Left kidney (tissue), 2 donors: ENCODE measurements around the gene METTL25. TPM values are rescaled to one million over a fixed set of nuclear protein-coding genes. Genes with fewer than 3 reads are reported as not detected.

Experiments used
- DNase-seq: peaks from one replicate; pipeline ENCODE4 v3.0.0-alpha.2; 2013
- polyA plus RNA-seq: library from polyadenylated mRNA; unstranded; fragments of 120-200 nt; gene quantifications from one replicate; pipeline ENCODE4 v1.2.1, GENCODE V29; 2013; ENCODE audit not compliant: insufficient read length

Gene METTL25
- polyA plus RNA-seq, 1 donor: 20.3 TPM

DNA sequence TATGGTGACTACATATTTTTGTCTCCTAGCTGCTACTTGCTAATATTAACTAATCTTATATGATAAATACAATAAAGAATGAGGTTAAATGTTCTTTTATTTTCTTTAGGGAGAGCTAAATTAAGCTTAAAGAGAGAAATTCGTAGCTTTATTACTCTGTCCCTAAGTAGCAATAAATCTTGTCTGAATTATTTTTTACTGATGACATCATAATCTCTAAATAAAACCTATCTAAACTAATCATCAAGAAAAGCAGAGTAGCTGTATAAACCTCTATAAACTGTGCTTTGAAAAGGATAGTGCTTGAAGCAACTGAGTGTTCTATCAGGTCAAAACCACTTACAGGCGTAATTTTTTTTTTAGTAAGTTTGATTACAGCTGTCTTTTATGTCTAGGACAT lies 42.5 kb downstream of the METTL25 start:
- DNase-seq: no peak

- DNase-seq: no peak
Measured at GRCh38 chr12:82406651-82407050, 48.3 kb downstream of the METTL25 start.

- DNase-seq: no peak
Measured at GRCh38 chr12:82407481-82407880, 49.2 kb downstream of the METTL25 start.

- DNase-seq: no peak
Measured at GRCh38 chr12:82408844-82409243, 50.5 kb downstream of the METTL25 start.

GRCh38 chr12:82411546-82412230 lies 53.4 kb downstream of the METTL25 start:
- no peak for DNase-seq

DNA sequence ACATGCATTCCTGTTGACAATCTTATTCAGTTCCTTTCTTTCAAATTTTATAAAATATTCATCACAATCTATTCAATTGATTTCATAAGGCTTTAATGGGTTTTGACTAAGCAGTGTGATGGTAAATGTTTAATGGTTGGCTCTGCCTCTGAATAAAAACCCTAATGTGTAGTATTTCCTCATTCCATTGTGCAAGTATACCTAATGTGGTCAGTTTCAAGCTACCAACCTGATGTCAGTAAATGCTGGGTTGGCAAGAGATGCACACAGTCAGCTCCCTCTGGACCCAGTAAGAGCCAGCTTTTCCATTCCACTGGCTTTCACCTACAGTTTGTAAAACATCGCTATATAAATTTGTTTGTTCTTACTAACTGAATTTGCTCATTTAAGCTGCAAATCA lies 53.9 kb downstream of the METTL25 start:
- DNase-seq: no peak

- no peak for DNase-seq
Measured at GRCh38 chr12:82414044-82414443, 55.7 kb downstream of the METTL25 start.

GRCh38 chr12:82414926-82415325 lies 56.6 kb downstream of the METTL25 start:
- DNase-seq: no peak

DNA sequence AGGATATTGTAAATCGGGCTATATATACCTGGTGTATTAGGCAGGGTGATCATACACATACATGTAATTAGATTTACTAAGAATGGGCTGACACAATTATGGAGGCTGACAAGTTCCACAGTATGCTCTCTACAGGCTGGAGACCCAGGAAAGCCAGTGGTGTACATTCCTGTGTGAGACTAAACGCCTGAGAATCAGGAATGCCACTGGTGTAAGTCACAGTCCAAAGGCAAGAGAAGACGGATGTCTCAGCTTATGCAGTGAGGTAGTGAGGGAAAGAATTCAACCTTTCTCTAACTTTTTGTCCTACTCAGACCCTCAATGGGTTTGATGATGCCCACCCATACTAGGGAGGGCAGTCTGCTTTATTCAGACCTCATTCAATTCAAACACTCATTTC lies 57.1 kb downstream of the METTL25 start:
- DNase-seq: no peak

GRCh38 chr12:82425241-82425640 lies 66.9 kb downstream of the METTL25 start:
- DNase-seq: no peak

- DNase-seq: no peak
Measured at GRCh38 chr12:82426081-82426480, 67.8 kb downstream of the METTL25 start.

DNA sequence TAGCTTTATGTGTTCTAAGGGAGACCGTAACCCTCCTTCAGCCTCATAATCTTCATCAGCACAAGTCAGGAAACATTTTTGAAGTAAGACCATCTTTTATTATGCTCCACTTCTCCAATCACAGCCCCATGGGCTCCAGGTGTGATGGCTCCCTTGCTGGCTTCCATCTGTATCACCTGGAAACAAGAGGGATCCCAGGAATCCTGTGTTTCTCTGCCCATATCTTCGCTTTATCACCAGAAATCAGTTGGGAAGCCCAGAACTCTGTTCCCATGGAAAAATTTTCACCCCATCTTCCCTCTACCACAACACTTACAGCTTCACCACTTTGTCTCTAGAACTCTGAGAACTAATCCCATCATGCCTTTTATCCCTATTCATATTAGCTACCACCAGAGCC lies 68.3 kb downstream of the METTL25 start:
- no peak for DNase-seq

DNA sequence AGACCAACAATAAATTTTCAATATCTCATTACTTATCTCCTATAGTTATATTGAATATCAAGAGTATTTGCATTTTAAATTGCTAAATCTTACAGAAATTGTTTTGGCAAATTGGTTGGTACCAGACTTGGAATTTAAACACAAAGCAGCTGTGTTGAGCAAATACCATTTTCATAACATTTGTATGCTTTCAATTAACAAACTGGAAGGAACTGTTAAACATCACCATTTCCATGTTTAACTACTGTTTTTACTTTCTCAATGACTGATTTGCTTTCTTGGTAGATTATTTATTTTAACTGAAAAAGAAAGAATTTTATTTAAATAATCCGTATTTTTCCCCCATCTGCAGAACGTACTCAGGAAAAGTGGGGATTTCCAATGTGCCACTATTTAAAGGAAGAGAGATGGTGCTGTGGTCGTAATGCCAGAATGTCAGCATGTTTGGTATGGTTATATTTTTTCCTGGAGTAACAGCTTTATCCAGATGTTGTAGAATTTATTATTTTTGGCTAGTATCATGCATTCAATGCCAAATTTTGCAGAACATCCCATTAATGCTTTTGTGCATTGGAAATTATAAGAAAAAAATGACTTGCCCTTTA lies 72.3 kb downstream of the METTL25 start:
- DNase-seq: no peak

GRCh38 chr12:82434392-82434911 lies 76.1 kb downstream of the METTL25 start:
- DNase-seq: no peak

GRCh38 chr12:82436354-82436753 lies 78.0 kb downstream of the METTL25 start:
- no peak for DNase-seq

DNA sequence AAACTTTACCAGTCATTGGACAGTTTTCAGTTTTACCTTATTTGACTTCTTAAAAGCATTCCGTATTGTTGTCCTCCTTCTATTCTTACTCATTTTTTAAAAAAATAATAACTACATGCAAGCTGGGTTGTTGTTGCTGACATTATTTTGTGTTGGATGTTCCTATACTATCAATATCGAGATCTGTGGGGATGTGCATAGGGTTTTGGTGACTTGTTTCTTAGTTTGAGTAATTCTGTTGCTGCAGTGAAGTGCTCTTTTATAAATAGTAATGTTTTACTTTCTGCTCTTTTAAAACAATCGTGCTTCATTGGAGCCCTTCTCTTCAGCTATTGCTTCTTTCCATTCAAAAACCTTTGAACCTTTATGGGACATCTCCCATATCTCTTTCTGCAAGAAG lies 79.4 kb downstream of the METTL25 start:
- DNase-seq: no peak

DNA sequence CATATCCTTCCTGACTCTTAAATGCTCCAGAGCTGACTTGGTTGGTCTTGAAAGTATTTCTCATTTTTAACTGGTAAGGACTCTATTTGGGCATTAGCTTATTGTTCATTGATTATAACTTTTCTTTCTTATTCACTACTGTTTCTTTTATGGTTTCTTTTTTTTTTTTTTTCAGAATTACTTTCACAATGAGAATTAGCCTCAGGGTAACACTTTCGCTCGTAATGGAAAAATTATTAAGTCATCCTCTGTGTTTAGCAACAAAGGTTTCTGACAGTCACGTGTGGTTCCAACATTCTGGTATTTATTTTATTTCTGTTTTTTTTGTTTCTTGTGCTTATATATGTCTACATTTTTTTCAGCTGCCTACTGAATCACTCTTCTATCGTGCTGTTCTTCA lies 80.0 kb downstream of the METTL25 start:
- DNase-seq: no peak

GRCh38 chr12:82440885-82441284 lies 82.6 kb downstream of the METTL25 start:
- no peak for DNase-seq

- DNase-seq: no peak
Measured at GRCh38 chr12:82448911-82449578, 90.7 kb downstream of the METTL25 start.

GRCh38 chr12:82456633-82457032 lies 98.3 kb downstream of the METTL25 start:
- DNase-seq: no peak

DNA sequence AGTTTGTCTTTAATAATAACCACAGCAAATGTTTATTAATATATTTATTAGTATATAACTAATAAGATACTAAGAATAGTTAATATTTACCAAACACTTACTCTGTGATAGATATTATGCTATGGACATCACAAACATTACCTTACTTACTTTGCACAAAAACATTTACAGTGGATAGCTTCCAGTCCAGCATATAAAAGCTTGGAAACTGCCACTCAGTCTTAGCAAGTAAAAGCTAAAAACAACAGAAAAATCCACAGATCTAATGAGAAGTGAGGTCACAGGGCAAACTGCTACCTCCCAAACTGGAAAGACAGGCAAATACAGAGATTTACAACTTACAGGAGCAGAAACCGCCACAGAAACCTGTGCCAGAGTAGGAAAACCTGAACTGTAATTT lies 99.8 kb downstream of the METTL25 start:
- DNase-seq: peak; percentile 10

DNA sequence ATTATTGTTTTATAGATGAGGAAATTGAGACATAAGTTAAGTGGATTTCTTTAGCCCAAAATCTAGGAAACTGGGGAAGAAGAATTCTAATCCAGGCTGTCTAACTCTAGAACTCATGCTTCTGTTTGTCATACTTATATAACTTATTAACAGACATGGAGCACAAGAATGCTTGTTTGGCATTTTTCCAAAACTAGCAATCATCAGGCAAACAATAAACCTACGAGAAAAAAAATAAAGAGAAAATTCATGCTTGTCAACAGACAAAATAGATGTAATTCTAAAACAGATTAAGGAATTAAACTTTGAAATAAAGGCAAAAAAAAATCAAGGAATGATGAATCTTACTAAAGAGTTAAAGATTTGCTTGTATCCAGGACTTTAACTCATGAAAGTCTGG lies 103.1 kb downstream of the METTL25 start:
- no peak for DNase-seq

- no peak for DNase-seq
Measured at GRCh38 chr12:82461836-82462235, 103.5 kb downstream of the METTL25 start.
